CD4-positive, CD25-positive, alpha-beta regulatory T cell (primary cell): ENCODE results near the gene COL5A1. TPM values are rescaled to one million over a fixed set of nuclear protein-coding genes. Genes with fewer than 3 reads are reported as not detected.

Source experiments
- ATAC-seq, 2 donors: fragments of 150-1000 bp; cut with Tn5 transposase; one replicate each; pipeline ENCODE4 v1.10.0; 2021; ENCODE audit warnings: low read depth in 2 of 2, moderate number of reproducible peaks in 2 of 2, moderate library complexity in 1 of 2
- DNase-seq, 3 donors: peaks; one replicate each; pipeline versions ENCODE4 v3.0.0 to v3.0.0-alpha.2; 2012 to 2022; ENCODE audit warnings: mixed read lengths in 1 of 3
- H3K27ac ChIP-seq: one replicate; pipeline ENCODE4 v1.7.0; 2013; ENCODE audit warnings: mild to moderate bottlenecking, low read length; ENCODE audit not compliant: insufficient read depth, poor library complexity, severe bottlenecking
- H3K27me3 ChIP-seq: one replicate; pipeline ENCODE4 v1.7.0; 2013; ENCODE audit warnings: low read length; ENCODE audit not compliant: control insufficient read depth, insufficient read depth
- H3K36me3 ChIP-seq: one replicate; pipeline ENCODE4 v1.7.0; 2013; ENCODE audit warnings: mild to moderate bottlenecking, low read length, moderate library complexity; ENCODE audit not compliant: control insufficient read depth, insufficient read depth
- H3K4me1 ChIP-seq: 2 replicates; pipeline ENCODE4 v1.7.0; 2013; ENCODE audit warnings: mild to moderate bottlenecking, low read length; ENCODE audit not compliant: insufficient read depth, control insufficient read depth, poor library complexity, severe bottlenecking
- H3K4me3 ChIP-seq: one replicate; pipeline ENCODE4 v1.7.0; 2013; ENCODE audit warnings: low read depth, mild to moderate bottlenecking, low read length, moderate library complexity
- H3K9me3 ChIP-seq, 2 experiments: 1 replicate in 1 of 2; 2 replicates in 1 of 2; pipeline ENCODE4 v1.7.0; 2013; ENCODE audit warnings: low read length in 2 of 2, mild to moderate bottlenecking in 1 of 2, moderate library complexity in 1 of 2; ENCODE audit not compliant: control insufficient read depth in 2 of 2
- H3K27ac Mint-ChIP-seq, 3 donors: one replicate each; pipeline ENCODE4 v1.8.0; 2020 to 2022; ENCODE audit warnings: mild to moderate bottlenecking in 3 of 3, mixed read lengths in 3 of 3, moderate library complexity in 2 of 3
- H3K27me3 Mint-ChIP-seq: one replicate; pipeline ENCODE4 v1.8.0; 2022; ENCODE audit warnings: mild to moderate bottlenecking, mixed read lengths
- H3K36me3 Mint-ChIP-seq: one replicate; pipeline ENCODE4 v1.8.0; 2020; ENCODE audit warnings: mixed read lengths
- H3K4me1 Mint-ChIP-seq, 4 donors: one replicate each; pipeline ENCODE4 v1.8.0; 2020 to 2022; ENCODE audit warnings: mixed read lengths in 4 of 4, mild to moderate bottlenecking in 1 of 4
- H3K4me3 Mint-ChIP-seq, 4 donors: one replicate each; pipeline ENCODE4 v1.8.0; 2020 to 2022; ENCODE audit warnings: mild to moderate bottlenecking in 4 of 4, mixed read lengths in 4 of 4, moderate library complexity in 3 of 4
- H3K9me3 Mint-ChIP-seq, 7 donors: one replicate each; pipeline ENCODE4 v1.8.0; 2020 to 2022; ENCODE audit warnings: mixed read lengths in 7 of 7, mild to moderate bottlenecking in 3 of 7, moderate library complexity in 2 of 7
- polyA plus RNA-seq, 4 donors: library from polyadenylated mRNA; unstranded; fragments of 300-500 nt; fragmentation: Illumina TruSeq; gene quantifications; one replicate each; pipeline ENCODE4 v1.2.3, GENCODE V29; 2021
- total RNA-seq: library from RNA; stranded (reverse); gene quantifications from one replicate; pipeline ENCODE4 v1.2.3, GENCODE V29; 2022

COL5A1 gene
- total and polyA plus RNA-seq, 5 donors from 2014 or later: 0.02 to 1.7 (median 0.10) TPM; not detected in 2

DNA sequence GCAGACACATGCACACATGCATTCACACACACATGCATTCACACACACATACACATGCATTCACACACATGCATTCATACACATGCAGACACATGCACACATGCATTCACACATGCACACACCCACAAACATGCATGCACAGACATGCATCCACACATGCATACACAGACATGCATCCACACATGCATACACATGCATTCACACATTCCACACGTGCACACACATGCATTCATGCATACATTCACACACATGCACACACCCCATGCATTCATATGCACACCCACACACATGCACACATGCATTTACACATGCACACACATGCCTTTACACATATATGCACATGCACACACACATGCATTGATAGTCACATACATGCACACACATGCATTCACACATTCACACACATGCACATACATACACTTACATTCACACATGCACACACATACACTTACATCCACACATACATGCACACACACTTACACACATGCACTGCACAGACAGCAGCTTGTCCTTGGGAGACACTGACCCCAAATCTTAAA lies 106.4 kb downstream of the COL5A1 start:
- H3K4me3 Mint-ChIP-seq: no peak overlapping the region
- ATAC-seq (no peak), DNase-seq (no peak)
- Histone ChIP-seq H3K27me3 (no peaks in the 10 kb centered on the region), H3K27ac (no peak overlapping the region), H3K9me3 (peaks cover 0 to 5% of the 10 kb centered on the region in 2 experiments), H3K4me1 (no peaks in the 10 kb centered on the region), H3K36me3 (no peaks in the 10 kb centered on the region), H3K4me3 (no peak overlapping the region)
- H3K9me3 Mint-ChIP-seq: peaks cover 0 to 2% (median 0%) of the 10 kb centered on the region in 7 donors
- no peaks in the 10 kb centered on the region for H3K36me3 Mint-ChIP-seq
- no peaks in the 10 kb centered on the region for H3K27me3 Mint-ChIP-seq
- no peaks in the 10 kb centered on the region for H3K4me1 Mint-ChIP-seq
- no peak overlapping the region for H3K27ac Mint-ChIP-seq

DNA sequence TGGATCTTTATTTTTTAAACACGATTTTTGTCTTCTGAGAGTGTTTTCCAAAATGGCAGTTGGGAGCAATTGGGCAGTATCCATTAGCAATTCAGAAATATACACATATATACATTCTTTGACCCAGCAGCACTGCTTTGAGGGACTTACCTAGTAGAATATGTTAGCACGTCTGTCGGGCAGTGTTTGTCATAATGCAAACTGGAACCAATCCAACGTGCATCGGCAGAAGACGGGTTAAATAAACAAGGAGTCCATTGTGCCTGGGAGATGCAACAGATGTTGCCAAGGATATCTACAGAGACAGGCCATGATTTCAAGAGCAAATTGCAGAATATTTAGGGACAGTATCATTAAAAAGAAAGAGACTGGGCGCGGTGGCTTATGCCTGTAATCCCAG lies 107.0 kb downstream of the COL5A1 start:
- no peaks in the 10 kb centered on the region for H3K36me3 ChIP-seq
- ATAC-seq (no peak), DNase-seq (no peak)
- no peaks in the 10 kb centered on the region for H3K27me3 ChIP-seq
- Mint-ChIP-seq H3K4me3 (no peak overlapping the region), H3K36me3 (no peaks in the 10 kb centered on the region), H3K27ac (no peak overlapping the region), H3K9me3 (peaks cover 0 to 2% (median 0%) of the 10 kb centered on the region in 7 donors), H3K27me3 (no peaks in the 10 kb centered on the region), H3K4me1 (no peaks in the 10 kb centered on the region)
- peaks cover 0 to 5% of the 10 kb centered on the region in 2 experiments for H3K9me3 ChIP-seq
- H3K27ac ChIP-seq: no peak overlapping the region
- no peaks in the 10 kb centered on the region for H3K4me1 ChIP-seq
- no peak overlapping the region for H3K4me3 ChIP-seq

DNA sequence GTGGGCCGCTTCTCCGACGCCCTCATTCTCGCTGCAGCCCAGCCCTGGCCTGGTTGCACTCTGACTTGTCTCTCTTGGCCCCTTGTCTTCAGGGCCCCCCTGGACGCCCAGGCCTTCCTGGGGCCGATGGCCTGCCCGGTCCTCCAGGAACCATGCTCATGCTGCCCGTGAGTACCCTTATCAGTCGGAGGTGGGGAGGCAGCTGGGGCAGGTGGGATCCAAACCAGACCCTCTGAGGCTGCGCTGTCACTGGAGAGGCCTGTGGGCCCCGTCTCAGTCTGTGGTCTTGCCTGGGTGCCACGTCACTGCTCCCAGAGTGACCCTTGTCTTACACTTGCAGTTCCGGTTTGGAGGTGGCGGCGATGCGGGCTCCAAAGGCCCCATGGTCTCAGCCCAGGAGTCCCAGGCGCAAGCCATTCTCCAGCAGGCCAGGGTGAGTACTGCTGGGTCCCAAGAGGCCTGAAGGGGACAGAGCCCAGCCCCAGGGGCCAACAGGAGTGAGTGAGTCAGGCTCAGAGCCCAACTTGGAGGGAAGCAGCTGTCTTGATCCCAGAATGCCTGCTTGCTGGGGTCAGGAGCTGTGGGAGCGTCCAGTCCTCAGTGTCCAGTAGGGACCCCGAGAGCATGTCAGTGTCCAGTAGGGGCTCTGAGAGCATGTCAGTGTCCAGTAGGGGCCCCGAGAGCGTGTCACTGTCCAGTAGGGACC lies 109.0 kb downstream of the COL5A1 start:
- H3K27me3 ChIP-seq: no peaks in the 10 kb centered on the region
- peaks cover 0 to 2% (median 0%) of the 10 kb centered on the region in 7 donors for H3K9me3 Mint-ChIP-seq
- ATAC-seq (no peak), DNase-seq (no peak)
- H3K4me3 Mint-ChIP-seq: no peak overlapping the region
- H3K27ac Mint-ChIP-seq: no peak overlapping the region
- no peaks in the 10 kb centered on the region for H3K36me3 ChIP-seq
- no peak overlapping the region for H3K27ac ChIP-seq
- no peaks in the 10 kb centered on the region for H3K4me1 ChIP-seq
- no peaks in the 10 kb centered on the region for H3K4me1 Mint-ChIP-seq
- no peaks in the 10 kb centered on the region for H3K36me3 Mint-ChIP-seq
- H3K4me3 ChIP-seq: no peak overlapping the region
- no peaks in the 10 kb centered on the region for H3K27me3 Mint-ChIP-seq
- H3K9me3 ChIP-seq: peaks cover 0 to 5% of the 10 kb centered on the region in 2 experiments

DNA sequence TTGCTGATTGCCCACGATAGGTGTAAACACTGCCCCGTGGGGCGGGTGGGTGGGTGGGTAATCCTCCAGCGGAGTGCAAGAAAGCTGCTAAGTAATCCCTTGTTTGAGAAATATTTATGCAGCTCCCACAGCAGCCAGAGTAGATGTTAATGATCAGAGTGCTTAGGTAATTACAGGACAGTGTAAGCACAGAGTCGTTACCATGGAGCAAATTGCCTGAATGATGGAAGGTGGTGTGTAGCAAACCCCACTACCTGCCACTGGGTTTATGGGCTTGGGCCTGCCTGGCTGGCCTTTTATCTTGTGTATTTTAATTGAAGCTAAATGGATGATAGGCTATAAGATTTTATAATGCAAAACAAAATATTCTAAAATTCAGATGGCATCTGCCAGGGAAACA lies 110.0 kb downstream of the COL5A1 start:
- H3K27me3 Mint-ChIP-seq: no peaks in the 10 kb centered on the region
- no peaks in the 10 kb centered on the region for H3K9me3 Mint-ChIP-seq
- H3K36me3 Mint-ChIP-seq: no peaks in the 10 kb centered on the region
- ATAC-seq (no peak), DNase-seq (no peak)
- Histone ChIP-seq H3K27me3 (no peaks in the 10 kb centered on the region), H3K36me3 (no peaks in the 10 kb centered on the region), H3K27ac (no peak overlapping the region), H3K4me3 (no peak overlapping the region), H3K4me1 (no peaks in the 10 kb centered on the region), H3K9me3 (peaks cover 0 to 5% of the 10 kb centered on the region in 2 experiments)
- H3K27ac Mint-ChIP-seq: no peak overlapping the region
- no peak overlapping the region for H3K4me3 Mint-ChIP-seq
- H3K4me1 Mint-ChIP-seq: no peaks in the 10 kb centered on the region

DNA sequence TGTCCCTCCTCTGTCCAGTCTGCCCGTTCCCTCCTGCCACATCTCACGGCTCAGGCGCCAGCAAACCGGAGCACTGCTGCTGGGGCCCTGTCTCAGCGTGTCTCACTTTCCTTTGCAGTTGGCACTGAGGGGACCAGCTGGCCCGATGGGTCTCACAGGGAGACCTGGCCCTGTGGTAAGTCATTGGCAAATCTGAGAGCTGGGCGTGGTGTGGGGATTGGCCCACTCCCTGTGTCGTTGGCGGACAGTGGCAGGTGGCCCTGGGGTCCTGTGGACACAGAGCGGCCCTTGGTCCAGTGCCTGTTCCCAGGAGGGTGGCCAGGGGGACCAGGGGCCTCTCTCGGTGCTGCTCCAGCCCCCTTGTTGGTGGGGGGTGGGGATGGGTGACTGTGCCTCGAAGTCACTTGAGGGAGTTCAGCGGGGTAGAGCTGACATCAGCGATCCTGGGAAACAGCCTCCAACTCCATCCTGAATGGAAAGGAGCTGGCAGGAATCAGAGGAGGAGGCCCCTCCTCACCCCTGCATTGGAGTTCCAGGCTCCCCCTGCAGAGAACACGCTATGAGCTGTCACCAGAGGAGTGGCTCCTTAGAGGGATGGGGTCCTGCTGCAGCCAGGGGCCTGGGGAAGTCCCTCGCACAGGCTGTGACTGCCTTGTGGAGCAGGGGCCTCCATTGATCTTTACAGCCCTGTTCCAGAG lies 111.0 kb downstream of the COL5A1 start:
- no peaks in the 10 kb centered on the region for H3K36me3 Mint-ChIP-seq
- H3K4me3 Mint-ChIP-seq: no peak overlapping the region
- no peaks in the 10 kb centered on the region for H3K9me3 Mint-ChIP-seq

GRCh38 chr9:134753191-134753590 lies 111.6 kb downstream of the COL5A1 start:
- H3K4me3 Mint-ChIP-seq: no peak overlapping the region

More for the DNA sequence above, 111.0 kb downstream of the COL5A1 start:
- ATAC-seq (no peak), DNase-seq (no peak)
- Histone ChIP-seq H3K27me3 (no peaks in the 10 kb centered on the region), H3K9me3 (peaks cover 0 to 2% of the 10 kb centered on the region in 2 experiments), H3K4me3 (no peak overlapping the region), H3K36me3 (no peaks in the 10 kb centered on the region), H3K4me1 (no peaks in the 10 kb centered on the region), H3K27ac (no peak overlapping the region)
- no peaks in the 10 kb centered on the region for H3K27me3 Mint-ChIP-seq
- H3K27ac Mint-ChIP-seq: no peak overlapping the region
- H3K4me1 Mint-ChIP-seq: no peaks in the 10 kb centered on the region

DNA sequence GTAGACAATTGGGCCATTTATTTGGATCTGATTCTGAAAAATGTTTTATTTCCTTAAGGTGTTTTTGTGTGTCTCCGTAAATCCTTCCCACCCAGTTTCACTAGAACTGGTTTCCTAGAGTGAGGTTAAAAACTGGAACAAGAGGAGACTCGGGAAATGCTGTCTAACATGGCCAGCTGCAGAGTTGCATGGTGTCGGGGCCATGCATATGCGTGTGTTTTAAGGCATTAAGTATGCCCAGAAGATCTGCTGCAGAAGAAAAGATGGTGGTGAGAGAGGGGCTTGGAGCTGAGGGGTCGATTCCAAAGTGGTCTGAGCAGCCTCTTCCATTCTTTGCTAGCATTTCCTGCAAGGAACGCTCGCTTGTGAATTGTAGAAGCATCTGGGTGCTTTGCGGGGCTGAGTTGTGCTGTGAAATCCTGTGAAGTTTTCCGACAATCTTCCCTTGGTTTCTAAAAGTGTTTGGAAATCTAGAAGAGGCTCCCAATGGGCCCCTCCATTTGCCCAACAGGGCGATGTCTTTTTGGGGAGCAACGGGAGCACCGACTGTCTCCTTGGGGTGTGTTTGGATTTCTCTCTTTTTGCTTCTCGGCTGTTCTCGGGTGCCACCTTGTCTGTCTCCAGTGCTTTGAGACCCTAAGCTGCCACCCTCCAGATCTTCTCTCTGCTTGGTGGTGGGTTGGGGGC lies 113.8 kb downstream of the COL5A1 start:
- peaks cover 0 to 2% (median 0%) of the 10 kb centered on the region in 7 donors for H3K9me3 Mint-ChIP-seq
- ATAC-seq: no peak
- H3K27me3 ChIP-seq: no peaks in the 10 kb centered on the region
- H3K36me3 ChIP-seq: no peaks in the 10 kb centered on the region
- H3K27ac ChIP-seq: no peak overlapping the region
- H3K36me3 Mint-ChIP-seq: no peaks in the 10 kb centered on the region
- H3K27ac Mint-ChIP-seq: peak overlapping the region in 1 of 3 donors; percentile 72
- H3K4me1 ChIP-seq: no peaks in the 10 kb centered on the region
- H3K9me3 ChIP-seq: no peaks in the 10 kb centered on the region
- DNase-seq: no peak
- H3K4me3 ChIP-seq: no peak overlapping the region
- H3K27me3 Mint-ChIP-seq: no peaks in the 10 kb centered on the region
- H3K4me3 Mint-ChIP-seq: no peak overlapping the region
- H3K4me1 Mint-ChIP-seq: no peaks in the 10 kb centered on the region

More at GRCh38 chr9:134753191-134753590, 111.6 kb downstream of the COL5A1 start:
- H3K36me3 Mint-ChIP-seq: no peaks in the 10 kb centered on the region
- H3K9me3 ChIP-seq: no peaks in the 10 kb centered on the region
- no peak overlapping the region for H3K4me3 ChIP-seq
- ATAC-seq (no peak), DNase-seq (no peak)
- H3K27me3 Mint-ChIP-seq: no peaks in the 10 kb centered on the region
- H3K27ac Mint-ChIP-seq: no peak overlapping the region
- H3K27ac ChIP-seq: no peak overlapping the region
- H3K9me3 Mint-ChIP-seq: no peaks in the 10 kb centered on the region
- no peaks in the 10 kb centered on the region for H3K27me3 ChIP-seq
- H3K36me3 ChIP-seq: no peaks in the 10 kb centered on the region
- H3K4me1 Mint-ChIP-seq: no peaks in the 10 kb centered on the region
- no peaks in the 10 kb centered on the region for H3K4me1 ChIP-seq
